Brain microvascular endothelial cell (primary cell): ENCODE results near the gene LYPD1.

ENCODE experiments used
- DNase-seq: peaks from one replicate; pipeline ENCODE4 v3.0.0-alpha.2; 2020
- H3K27ac ChIP-seq: fragments of 250-450 bp; sonication (Bioruptor Pico); 2 replicates; pipeline ENCODE4 v1.5.1; 2020; ENCODE audit warnings: mild to moderate bottlenecking, moderate library complexity
- H3K27me3 ChIP-seq: fragments of 250-450 bp; sonication (Bioruptor Pico); replicated peaks from 2 replicates; pipeline ENCODE4 v1.5.1; 2020; ENCODE audit warnings: mild to moderate bottlenecking
- H3K36me3 ChIP-seq: fragments of 250-450 bp; sonication (Bioruptor Pico); replicated peaks from 2 replicates; pipeline ENCODE4 v1.5.1; 2020; ENCODE audit warnings: mild to moderate bottlenecking
- H3K4me3 ChIP-seq: 2 replicates; pipeline ENCODE4 v1.5.1; 2011; ENCODE audit warnings: low read depth, mild to moderate bottlenecking, control low read depth, low read length, moderate library complexity
- in situ Hi-C: cut with HindIII; loops from 2 replicates; pipeline ENCODE4 v1.10.0; 2017; ENCODE audit warnings: low sequenced_read_pairs, low pct_ligation_motif_present
- TF ChIP-seq, protein P1 (sequence below): IDR thresholded peaks from 2 replicates; pipeline ENCODE4 v1.5.1; 2011; ENCODE audit warnings: low read depth, mild to moderate bottlenecking, moderate library complexity, low read length, control low read depth, inconsistent platforms; ENCODE audit errors: missing control alignments

LYPD1 gene

GRCh38 chr2:132681766-132682165 lies 11.8 kb upstream of the LYPD1 start:
- Histone ChIP-seq H3K36me3 (no peaks in the 10 kb centered on the region), H3K4me3 (no peak overlapping the region), H3K27ac (no peak overlapping the region), H3K27me3 (no peaks in the 10 kb centered on the region)
- in situ Hi-C loops = no loop called here
- TF ChIP-seq, protein P1, sequence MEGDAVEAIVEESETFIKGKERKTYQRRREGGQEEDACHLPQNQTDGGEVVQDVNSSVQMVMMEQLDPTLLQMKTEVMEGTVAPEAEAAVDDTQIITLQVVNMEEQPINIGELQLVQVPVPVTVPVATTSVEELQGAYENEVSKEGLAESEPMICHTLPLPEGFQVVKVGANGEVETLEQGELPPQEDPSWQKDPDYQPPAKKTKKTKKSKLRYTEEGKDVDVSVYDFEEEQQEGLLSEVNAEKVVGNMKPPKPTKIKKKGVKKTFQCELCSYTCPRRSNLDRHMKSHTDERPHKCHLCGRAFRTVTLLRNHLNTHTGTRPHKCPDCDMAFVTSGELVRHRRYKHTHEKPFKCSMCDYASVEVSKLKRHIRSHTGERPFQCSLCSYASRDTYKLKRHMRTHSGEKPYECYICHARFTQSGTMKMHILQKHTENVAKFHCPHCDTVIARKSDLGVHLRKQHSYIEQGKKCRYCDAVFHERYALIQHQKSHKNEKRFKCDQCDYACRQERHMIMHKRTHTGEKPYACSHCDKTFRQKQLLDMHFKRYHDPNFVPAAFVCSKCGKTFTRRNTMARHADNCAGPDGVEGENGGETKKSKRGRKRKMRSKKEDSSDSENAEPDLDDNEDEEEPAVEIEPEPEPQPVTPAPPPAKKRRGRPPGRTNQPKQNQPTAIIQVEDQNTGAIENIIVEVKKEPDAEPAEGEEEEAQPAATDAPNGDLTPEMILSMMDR = no peak
- peak; percentile 35 for DNase-seq

DNA sequence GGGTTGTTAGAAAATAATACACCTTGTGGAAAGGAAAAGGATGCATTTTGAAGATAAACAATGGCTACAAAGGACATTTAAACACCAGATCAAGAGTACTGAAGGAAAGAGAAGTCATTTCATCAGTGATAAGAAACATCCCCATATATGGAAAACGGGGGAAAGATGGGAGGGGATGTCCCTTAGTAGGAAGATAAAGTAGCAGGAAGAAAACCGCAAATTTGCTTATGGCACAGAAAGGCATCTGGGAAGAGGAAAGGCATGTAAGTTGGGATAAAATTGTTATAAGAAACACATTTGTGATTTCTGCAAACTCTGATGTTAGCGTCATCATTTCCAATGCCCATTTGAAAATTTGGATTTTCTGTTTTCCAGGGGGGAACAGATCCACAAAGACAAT lies 10.5 kb upstream of the LYPD1 start:
- no peak overlapping the region for H3K4me3 ChIP-seq
- H3K36me3 ChIP-seq = no peaks in the 10 kb centered on the region
- DNase-seq = no peak
- no peaks in the 10 kb centered on the region for H3K27me3 ChIP-seq
- TF ChIP-seq, protein P1 = no peak
- H3K27ac ChIP-seq = no peak overlapping the region
- in situ Hi-C loops = no loop called here

- Histone ChIP-seq H3K27me3 (no peaks in the 10 kb centered on the region), H3K4me3 (no peak overlapping the region), H3K27ac (peak overlapping the region; percentile 37), H3K36me3 (no peaks in the 10 kb centered on the region)
- in situ Hi-C loops = no loop called here
- TF ChIP-seq, protein P1 = no peak
- peak; percentile 34 for DNase-seq
These were observed 8.5 kb upstream of the LYPD1 start for GRCh38 chr2:132678483-132678882.

DNA sequence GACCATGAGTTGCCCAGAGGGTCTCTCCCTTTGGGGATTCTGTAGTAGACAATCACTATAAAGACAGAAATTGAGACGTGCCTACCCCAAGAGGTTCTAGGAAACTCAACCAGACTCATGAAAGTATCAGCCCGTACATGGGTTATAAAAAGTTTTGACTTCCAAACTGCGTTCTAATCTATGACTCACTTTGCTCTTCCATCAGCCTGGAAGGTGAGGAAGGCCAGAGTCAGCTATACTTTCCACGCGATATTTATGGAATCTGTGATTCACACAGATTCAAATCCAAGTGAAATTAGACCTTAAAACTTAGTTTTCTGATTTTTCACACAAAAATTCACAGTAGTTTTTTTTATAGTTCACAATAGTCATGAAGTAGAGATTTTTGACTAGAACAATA lies 7.7 kb upstream of the LYPD1 start:
- in situ Hi-C loops = no loop called here
- DNase-seq = peak; percentile 46
- TF ChIP-seq, protein P1 = no peak
- Histone ChIP-seq H3K27ac (peak overlapping the region; percentile 37), H3K27me3 (no peaks in the 10 kb centered on the region), H3K36me3 (no peaks in the 10 kb centered on the region), H3K4me3 (no peak overlapping the region)

DNA sequence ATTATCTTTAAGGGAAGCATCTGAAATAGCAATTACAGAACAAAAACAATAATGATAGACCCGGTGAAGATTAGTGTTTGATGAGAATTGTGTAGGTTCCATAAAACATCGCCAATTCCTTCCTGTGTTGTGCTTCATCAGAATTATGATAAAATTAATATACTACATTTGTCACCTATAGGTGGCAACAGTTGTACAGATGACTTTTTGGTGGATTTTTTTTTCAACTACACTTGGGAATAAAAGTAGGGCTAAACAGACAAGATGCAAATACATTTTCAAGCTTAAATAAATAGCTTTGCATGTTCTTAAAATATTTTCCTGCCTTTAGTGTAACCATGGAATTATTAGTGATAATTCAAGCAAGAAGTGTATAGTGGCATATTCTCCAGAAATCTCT lies 7.0 kb upstream of the LYPD1 start:
- H3K27ac ChIP-seq = no peak overlapping the region
- H3K27me3 ChIP-seq = no peaks in the 10 kb centered on the region
- DNase-seq = no peak
- no peak overlapping the region for H3K4me3 ChIP-seq
- TF ChIP-seq, protein P1 = no peak
- H3K36me3 ChIP-seq = no peaks in the 10 kb centered on the region
- in situ Hi-C loops = no loop called here

- in situ Hi-C loops = no loop called here
- H3K27ac ChIP-seq = peak overlapping the region; percentile 8
- H3K27me3 ChIP-seq = no peaks in the 10 kb centered on the region
- no peaks in the 10 kb centered on the region for H3K36me3 ChIP-seq
- DNase-seq = peak; percentile 85
- TF ChIP-seq, protein P1 = no peak
- H3K4me3 ChIP-seq = peak overlapping the region; percentile 61
These were observed 1.3 kb upstream of the LYPD1 start for GRCh38 chr2:132671151-132671835.
